ENCODE measurements around the gene WNT6. TPM values are rescaled to one million over a fixed set of nuclear protein-coding genes. Genes with fewer than 3 reads are reported as not detected.

The WNT6 gene
- total and polyA plus RNA-seq, 10 of the 15 experiments (the other 5 are each of a cell fraction or from before 2014, with no cell fraction given), result 0.11 to 0.44 (median 0.22) TPM; not detected in 5

GRCh38 chr2:218880102-218880858, 20.7 kb downstream of the WNT6 start, which contains the start of gene WNT10A (continued):
- peak; percentile 18 for TF ChIP-seq E4F1 (IDR thresholded peaks at IDR 0.05; ENCODE audit: borderline replicate concordance, partially characterized antibody)
- no peak for TF ChIP-seq RCOR1 (conservative IDR thresholded peaks at IDR 0.05; ENCODE audit: low read depth, low read length)
- TF ChIP-seq ATF2 (IDR thresholded peaks at IDR 0.05; ENCODE audit: low read length), result no peak
- no peak for TF ChIP-seq IRF3 (IDR thresholded peaks at IDR 0.05)
- TF ChIP-seq ZSCAN29 (IDR thresholded peaks at IDR 0.05), result peak; percentile 32; the same call in 1 of the 2 replicates
- TF ChIP-seq RB1 (IDR thresholded peaks at IDR 0.05; ENCODE audit: borderline replicate concordance), result peak; percentile 54; the same call in 1 of the 2 replicates
- TF ChIP-seq ZNF384 (IDR thresholded peaks at IDR 0.05; ENCODE audit: borderline replicate concordance, low read depth, low read length), result no peak
